Stimulated activated CD8-positive, alpha-beta memory T cell treated with anti-CD3 and anti-CD28 coated beads, Interleukin-4, amount 100 ng/mL, for 1 hour (primary cell): ENCODE results near the gene P2RY8.
"Not testable (repeated sequence)": the region's sequence is repeated elsewhere in the genome, so short reads cannot be mapped to it uniquely, and the experiment has no call there.

Experiments used
- DNase-seq, 2 donors: peaks; one replicate each; pipeline ENCODE4 v3.0.0-alpha.2; 2020; ENCODE audit warnings: low read depth in 2 of 2, low spot score in 1 of 2

P2RY8 gene

GRCh38 chrX:1447969-1448572 is 88.9 kb downstream of the P2RY8 start:
- not testable (repeated sequence) for DNase-seq

- not testable (repeated sequence) for DNase-seq
Observed at GRCh38 chrX:1446984-1447968, 89.7 kb downstream of the P2RY8 start.

GRCh38 chrX:1444561-1445500 is 92.2 kb downstream of the P2RY8 start:
- DNase-seq: no peak

GRCh38 chrX:1443496-1444075 is 93.4 kb downstream of the P2RY8 start:
- no peak for DNase-seq

GRCh38 chrX:1442724-1443367 is 94.1 kb downstream of the P2RY8 start:
- no peak for DNase-seq

- no peak for DNase-seq
Observed at GRCh38 chrX:1442016-1442665, 94.8 kb downstream of the P2RY8 start.

GRCh38 chrX:1440506-1440905 is 96.5 kb downstream of the P2RY8 start:
- DNase-seq: no peak

- DNase-seq: no peak
Observed at GRCh38 chrX:1435241-1435895, 101.6 kb downstream of the P2RY8 start.

GRCh38 chrX:1434871-1435240 is 102.1 kb downstream of the P2RY8 start:
- DNase-seq: no peak

GRCh38 chrX:1433646-1434357 is 103.2 kb downstream of the P2RY8 start:
- no peak for DNase-seq

- DNase-seq: no peak
Observed at GRCh38 chrX:1430451-1430850, 106.5 kb downstream of the P2RY8 start.

GRCh38 chrX:1427756-1428155 is 109.2 kb downstream of the P2RY8 start:
- DNase-seq: no peak

- not testable (repeated sequence) for DNase-seq
Observed at GRCh38 chrX:1426321-1426720, 110.7 kb downstream of the P2RY8 start.

GRCh38 chrX:1425381-1425780 is 111.6 kb downstream of the P2RY8 start:
- DNase-seq: no peak

GRCh38 chrX:1424147-1424851 is 112.7 kb downstream of the P2RY8 start:
- DNase-seq: no peak

GRCh38 chrX:1423215-1423614 is 113.8 kb downstream of the P2RY8 start:
- DNase-seq: no peak

GRCh38 chrX:1422135-1422465 is 114.9 kb downstream of the P2RY8 start:
- no peak for DNase-seq

GRCh38 chrX:1421433-1422134 is 115.4 kb downstream of the P2RY8 start:
- no peak for DNase-seq
